Hematopoietic multipotent progenitor cell treated with erythropoietin and hydrocortisone succinate and interleukin-3 and kit ligand, for 15 days (in vitro differentiated cells): Measurements from ENCODE around the gene GINS1.
"Not testable (repeated sequence)": the region's sequence is repeated elsewhere in the genome, so short reads cannot be mapped to it uniquely, and the experiment has no call there.

ENCODE experiments used
- DNase-seq: peaks from one replicate; pipeline ENCODE4 v3.0.0-alpha.2; 2015; ENCODE audit warnings: low spot score

Gene GINS1

GRCh38 chr20:25454153-25454900 lies 46.9 kb downstream of the GINS1 start:
- DNase-seq, result no peak

GRCh38 chr20:25457886-25458680 lies 50.6 kb downstream of the GINS1 start:
- no peak for DNase-seq

DNA sequence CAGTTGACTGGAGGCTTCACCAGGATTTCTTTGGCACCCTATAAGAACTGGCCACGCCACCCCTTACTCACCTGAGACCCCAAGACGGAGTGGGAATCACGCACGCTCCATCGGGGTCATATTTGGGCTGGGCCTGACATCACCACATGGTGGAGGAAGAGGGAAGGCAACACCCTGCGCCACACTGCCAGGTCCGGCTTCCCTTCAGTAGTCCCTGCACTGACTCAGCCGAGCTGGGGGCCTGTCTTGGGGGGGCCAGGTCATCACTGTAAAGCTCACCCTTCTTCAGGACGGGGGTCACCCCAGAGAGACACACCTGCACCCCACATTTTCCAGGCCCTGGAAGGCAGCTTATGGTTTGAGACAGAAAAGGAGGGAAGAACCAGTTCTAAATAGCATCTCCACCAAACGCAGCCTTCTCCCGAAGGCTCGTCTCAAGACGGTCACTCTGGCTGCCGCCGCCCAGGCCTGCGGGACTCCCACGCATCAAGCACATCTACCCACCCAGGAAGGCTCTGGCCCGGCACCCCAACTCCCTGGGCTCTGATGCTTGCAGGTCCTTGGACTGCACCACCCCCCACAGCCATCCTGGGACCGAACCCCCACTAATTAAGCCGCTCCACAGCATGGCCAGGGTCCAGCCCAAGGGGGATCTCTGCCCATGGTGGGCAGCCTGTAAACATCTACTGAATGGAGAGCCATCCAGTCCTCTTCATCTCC lies 51.8 kb downstream of the GINS1 start:
- DNase-seq, result no peak

- DNase-seq, result no peak
These were observed 52.6 kb downstream of the GINS1 start for GRCh38 chr20:25459916-25460535.

DNA sequence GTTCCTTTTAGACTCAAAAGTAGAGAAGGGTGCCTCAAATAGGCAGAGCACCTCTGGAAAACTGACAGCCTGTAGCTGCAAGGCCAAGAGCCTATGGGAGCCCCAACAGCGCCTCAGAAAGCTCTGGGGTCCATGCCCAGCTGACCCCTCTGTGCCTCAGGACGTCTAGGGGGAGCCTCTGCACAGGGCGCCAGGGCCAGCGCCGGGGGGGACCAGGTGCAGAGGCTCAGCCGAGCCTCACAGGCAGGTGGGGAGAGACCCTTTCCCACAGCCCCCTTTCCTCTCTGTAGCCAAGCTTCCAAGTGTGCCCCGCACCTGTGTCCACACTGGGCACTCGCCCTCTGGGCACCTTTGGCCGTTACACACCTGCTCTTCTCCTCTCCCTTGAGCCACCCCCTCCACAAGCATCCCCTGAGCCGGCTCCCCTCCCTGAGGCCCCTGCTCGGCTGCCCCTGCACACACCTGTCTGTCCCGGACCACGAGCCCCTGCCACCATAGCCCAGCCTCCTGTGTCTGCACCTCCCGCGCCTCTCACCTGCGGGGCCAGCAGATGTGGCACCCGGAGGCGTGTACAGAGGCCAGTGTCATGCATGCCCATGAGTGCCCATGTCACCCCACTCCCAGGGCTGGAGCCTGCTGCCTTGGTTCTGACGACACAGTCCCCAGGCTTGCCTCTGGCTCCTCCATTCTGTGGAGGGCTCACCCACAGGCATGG lies 53.2 kb downstream of the GINS1 start:
- no peak for DNase-seq

DNA sequence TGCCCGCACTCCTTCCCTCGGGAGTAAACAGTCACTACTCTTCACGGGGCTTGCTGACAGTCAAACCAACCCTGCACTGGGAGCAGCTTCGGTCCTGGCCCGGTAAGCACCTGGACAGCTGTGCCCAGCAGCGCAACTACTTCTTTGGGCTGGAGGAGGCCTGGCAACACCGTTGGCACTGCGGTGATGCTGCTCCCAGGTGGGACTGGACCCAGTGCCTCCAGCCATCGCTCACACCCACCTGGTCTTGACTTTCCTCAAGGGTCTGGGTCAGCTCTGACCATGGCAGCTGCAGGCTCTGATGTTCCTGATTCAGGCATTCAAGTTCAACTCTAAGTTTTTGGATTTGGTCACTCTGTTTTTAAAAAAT lies 53.8 kb downstream of the GINS1 start:
- no peak for DNase-seq

DNA sequence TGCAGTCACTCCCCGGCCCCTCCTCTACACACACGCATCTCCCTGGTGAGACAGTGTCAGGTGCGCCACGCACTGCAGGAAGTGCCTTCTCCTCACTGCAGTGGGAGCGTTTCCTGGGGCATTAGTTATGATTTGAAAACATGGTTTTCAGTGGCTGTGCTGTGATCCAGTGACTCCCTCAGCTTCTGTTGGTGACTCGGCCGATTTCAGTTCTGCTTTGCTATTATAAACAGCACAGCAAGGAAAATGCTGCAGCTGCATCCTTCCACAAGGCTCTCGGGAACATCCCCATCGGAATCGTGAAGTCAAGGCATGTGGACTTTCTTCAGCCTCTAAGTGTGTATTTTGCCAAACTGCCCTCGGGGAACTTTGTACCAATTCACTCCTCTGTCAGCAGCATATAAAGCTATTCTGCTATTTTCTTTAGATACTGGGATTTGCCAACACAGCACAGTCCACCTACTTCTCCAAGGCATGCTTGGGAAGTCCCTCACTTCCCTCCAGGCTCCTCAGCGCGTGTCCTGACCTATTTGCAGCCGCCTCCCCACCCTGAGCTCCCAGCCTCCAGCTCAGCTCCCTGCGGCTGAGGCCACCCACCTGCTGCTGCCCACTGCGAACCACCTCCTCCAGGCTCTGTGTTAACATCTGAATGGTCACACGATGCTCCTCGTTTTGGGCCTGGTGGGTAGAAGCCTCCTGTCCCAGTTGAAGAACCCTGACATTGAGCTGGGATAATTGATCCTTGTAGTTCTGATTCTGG lies 54.5 kb downstream of the GINS1 start:
- no peak for DNase-seq

DNA sequence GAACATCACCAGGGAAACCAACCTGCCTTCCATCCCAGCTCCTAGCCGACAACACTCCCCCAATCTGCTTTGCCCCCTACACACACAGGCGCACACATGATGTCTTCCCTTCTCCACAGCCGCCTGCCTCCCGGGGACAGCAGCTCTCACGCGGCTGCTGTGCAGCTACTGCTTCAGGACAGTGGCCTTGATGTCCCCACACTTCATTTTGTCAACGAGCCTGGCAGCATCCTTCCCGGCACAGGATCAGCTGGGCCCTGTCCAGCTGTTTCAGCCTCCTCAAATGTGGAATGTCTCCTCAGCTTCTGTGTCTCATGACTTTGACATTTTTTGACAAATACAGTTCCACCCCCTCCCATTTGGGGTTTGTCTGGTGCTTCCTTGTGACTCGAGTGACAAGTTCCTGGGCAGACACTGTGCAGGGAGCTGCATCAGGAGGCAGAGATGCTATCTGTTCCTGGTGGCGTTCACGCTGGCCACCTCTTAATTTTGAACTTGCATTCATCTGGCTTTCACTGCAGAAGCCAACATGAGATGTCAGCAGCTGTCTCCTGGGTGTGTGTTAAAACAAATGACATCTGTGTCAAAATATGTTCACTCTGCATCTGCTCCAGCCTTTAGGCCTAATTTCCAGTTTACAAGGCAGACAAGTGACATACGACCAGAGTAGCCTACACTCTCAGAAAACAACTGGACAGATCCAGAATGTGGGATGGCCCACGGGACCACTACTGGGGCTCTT lies 57.2 kb downstream of the GINS1 start:
- DNase-seq, result no peak

GRCh38 chr20:25465243-25466135 lies 58.0 kb downstream of the GINS1 start:
- no peak for DNase-seq

GRCh38 chr20:25466846-25467245 lies 59.4 kb downstream of the GINS1 start:
- DNase-seq, result no peak

DNA sequence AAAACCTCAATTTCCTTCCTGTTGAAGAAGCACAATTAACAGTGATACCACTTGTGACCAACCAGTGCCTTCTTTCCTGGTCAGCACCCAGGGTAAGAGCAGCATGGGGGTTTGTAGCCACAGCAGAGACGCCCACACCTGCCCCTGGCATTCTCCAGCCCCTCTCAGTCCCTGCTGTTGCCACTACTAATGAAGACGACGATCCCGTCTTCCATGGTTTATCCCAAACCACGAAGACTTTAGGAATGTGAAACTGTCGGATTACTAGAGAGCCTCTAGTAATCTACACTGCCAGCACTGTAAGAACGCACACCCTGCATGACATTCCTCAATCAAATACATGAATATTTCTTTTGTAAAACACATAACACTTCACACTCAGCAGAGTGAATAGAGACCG lies 60.0 kb downstream of the GINS1 start:
- DNase-seq, result no peak

DNA sequence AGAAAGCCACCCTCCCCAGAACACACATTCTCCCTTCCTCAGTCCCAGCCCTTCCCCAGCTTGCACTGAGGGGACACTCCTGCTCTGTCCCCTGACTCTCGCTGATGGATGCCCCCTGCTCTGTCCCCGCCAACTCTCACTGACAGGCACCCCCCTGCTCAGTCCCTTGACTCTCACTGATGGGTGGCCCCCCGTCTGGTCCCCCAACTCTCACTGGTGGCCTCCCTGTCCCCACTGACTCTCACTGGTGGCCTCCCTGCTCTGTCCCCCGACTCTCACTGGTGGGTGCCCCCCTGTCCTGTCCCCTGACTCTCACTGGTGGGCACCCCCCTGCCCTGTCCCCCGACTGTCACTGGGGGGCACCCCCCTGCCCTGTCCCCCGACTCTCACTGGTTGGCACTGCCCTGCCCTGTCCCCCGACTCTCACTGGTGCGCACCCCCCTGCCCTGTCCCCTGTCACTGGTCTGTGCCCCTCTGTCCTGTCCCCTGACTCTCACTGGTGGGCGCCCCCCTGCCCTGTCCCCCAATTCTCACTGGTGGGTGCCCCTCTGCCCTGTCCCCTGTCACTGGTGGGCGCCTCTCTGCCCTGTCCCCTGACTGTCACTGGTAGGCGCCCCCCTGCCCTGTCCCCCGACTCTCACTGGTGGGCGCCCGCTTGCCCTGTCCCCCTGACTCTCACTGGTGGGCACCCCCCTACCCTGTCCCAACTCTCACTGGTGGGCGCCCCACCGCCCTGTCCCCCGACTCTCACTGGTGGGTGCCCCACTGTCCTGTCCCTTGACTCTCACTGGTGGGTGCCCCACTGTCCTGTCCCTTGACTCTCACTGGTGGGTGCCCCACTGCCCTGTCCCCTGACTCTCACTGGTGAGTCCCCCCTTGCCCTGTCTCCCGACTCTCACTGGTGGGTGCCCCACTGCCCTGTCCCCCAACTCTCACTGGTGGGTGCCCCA lies 60.9 kb downstream of the GINS1 start:
- DNase-seq, result no peak

- no peak for DNase-seq
These were observed 62.1 kb downstream of the GINS1 start for GRCh38 chr20:25469558-25469957.

DNA sequence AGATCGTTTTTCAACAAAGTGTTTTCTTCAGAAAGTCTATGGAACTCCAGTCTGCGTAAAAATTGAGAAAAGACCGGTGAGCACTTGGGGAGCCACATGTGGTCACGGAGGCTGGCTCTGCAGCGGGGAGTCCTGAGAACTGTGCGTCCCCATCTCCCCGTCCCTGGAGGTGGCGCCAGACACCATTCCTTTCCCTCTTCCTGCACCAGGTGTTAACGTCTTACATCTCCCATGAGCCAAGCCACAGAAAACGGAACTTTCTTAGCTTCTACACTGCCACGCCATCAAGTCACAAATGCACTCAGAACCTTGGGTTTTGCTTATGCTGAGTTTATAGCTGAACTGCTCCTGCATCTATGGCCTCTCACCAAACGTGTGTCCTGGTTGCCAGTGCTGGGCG lies 62.6 kb downstream of the GINS1 start:
- no peak for DNase-seq

DNA sequence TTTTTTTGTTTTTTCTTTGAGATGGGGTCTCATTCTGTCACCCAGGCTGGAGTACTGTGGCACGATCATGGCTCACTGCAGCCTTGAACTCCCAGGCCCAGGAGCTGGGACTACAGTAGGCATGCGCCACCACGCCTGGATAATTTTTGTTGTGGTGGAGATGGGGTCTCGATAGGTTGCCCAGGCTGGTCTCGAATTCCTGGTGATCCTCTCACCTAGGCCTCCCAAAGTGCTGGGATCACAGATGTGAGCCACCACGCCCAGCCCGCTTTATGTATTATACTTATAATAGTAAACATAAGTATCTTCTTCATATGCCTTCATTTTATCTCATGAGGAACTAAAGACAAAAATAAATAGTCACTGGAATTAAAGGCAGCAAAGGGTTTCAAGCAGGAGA lies 63.5 kb downstream of the GINS1 start:
- no peak for DNase-seq

GRCh38 chr20:25473297-25473696 lies 65.8 kb downstream of the GINS1 start:
- DNase-seq, result not testable (repeated sequence)

DNA sequence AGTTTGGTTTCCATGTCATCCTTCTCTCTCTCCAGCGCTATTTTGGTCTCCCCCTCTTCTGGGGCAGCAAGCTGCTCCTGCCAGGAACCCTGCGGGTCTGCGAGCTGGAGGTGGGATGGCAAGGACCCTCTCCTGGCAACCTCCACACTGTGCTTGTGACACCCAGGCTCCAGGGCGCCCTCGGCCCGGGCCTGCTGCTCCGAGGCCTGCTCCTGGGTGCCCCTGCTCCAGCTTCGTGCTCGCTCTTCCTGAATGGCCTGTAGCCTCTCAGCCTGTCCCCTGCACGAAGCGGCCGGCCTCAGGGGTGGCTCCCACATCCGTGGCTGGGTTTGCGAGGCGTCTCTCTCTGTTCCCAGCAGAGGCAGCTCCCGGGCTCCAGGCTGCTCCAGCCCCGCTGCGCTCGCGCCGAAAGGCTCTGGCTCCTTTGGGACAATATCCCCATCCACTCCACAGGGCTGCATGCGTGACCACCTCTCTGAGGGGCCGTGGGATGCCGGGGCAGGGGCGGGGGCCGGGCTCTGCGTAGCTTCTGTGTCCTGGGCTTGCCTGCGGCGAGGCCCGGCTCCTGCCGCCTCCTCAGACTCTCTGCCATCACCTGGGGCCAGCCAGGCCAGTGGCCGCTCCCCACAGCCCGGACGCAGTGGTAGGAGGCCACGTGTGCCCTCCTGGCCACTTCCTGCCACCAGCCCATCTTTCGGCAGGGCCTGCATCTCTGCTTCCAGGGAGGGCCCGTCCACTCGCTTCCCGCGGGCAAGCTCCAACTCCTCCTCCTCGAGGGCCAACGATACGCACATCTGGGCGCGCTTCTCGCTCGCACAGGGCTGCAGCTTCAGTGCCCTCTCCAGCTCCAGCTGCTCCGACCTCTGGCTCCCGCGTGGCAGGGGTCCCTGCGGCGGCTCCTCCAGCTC lies 68.9 kb downstream of the GINS1 start:
- DNase-seq, result no peak
